GM19035 (cell line): ENCODE results near the gene XXYLT1.
"Not testable (repeated sequence)": the region's sequence is repeated elsewhere in the genome, so short reads cannot be mapped to it uniquely, and the experiment has no call there.

Experiments
- ATAC-seq: cut with Tn5 transposase; IDR thresholded peaks from one replicate; pipeline ENCODE4 v1.9.1; 2021; ENCODE audit not compliant: unreplicated experiment

XXYLT1 gene

GRCh38 chr3:195228886-195229285, 42.1 kb downstream of the XXYLT1 start:
- ATAC-seq = not testable (repeated sequence)

GRCh38 chr3:195227871-195228270, 43.1 kb downstream of the XXYLT1 start:
- no peak for ATAC-seq

- ATAC-seq = no peak
These were observed 44.0 kb downstream of the XXYLT1 start for GRCh38 chr3:195226900-195227447.

GRCh38 chr3:195226445-195226844, 44.5 kb downstream of the XXYLT1 start:
- no peak for ATAC-seq

GRCh38 chr3:195224980-195225580, 45.9 kb downstream of the XXYLT1 start:
- ATAC-seq = no peak

GRCh38 chr3:195224156-195224979, 46.6 kb downstream of the XXYLT1 start:
- ATAC-seq = no peak

GRCh38 chr3:195221876-195222617, 48.9 kb downstream of the XXYLT1 start:
- no peak for ATAC-seq

- ATAC-seq = no peak
These were observed 49.7 kb downstream of the XXYLT1 start for GRCh38 chr3:195221015-195221853.

- ATAC-seq = no peak
These were observed 51.4 kb downstream of the XXYLT1 start for GRCh38 chr3:195219351-195220230.

GRCh38 chr3:195218331-195218730, 52.6 kb downstream of the XXYLT1 start:
- ATAC-seq = not testable (repeated sequence)

GRCh38 chr3:195215576-195215975, 55.4 kb downstream of the XXYLT1 start:
- ATAC-seq = not testable (repeated sequence)

GRCh38 chr3:195214381-195214780, 56.6 kb downstream of the XXYLT1 start:
- no peak for ATAC-seq

GRCh38 chr3:195213639-195214315, 57.2 kb downstream of the XXYLT1 start:
- ATAC-seq = no peak

- no peak for ATAC-seq
These were observed 58.1 kb downstream of the XXYLT1 start for GRCh38 chr3:195212749-195213375.

GRCh38 chr3:195212033-195212748, 58.8 kb downstream of the XXYLT1 start:
- no peak for ATAC-seq

GRCh38 chr3:195210266-195210973, 60.5 kb downstream of the XXYLT1 start:
- ATAC-seq = no peak

GRCh38 chr3:195209847-195210265, 61.1 kb downstream of the XXYLT1 start:
- no peak for ATAC-seq
